ENCODE results near the gene FMN1. TPM values are rescaled to one million over a fixed set of nuclear protein-coding genes. Genes with fewer than 3 reads are reported as not detected.

Gene FMN1
- total and polyA plus RNA-seq, 10 of the 15 experiments (the other 5 are each of a cell fraction or from before 2014, with no cell fraction given): 0.05 to 0.16 (median 0.08) TPM; not detected in 4

- no peak for TF ChIP-seq SIX5 (IDR thresholded peaks at IDR 0.05; ENCODE audit: low read depth, low read length, severe bottlenecking)
- no peak for TF ChIP-seq SUZ12 (IDR thresholded peaks at IDR 0.05; ENCODE audit: unreplicated experiment)
Measured at GRCh38 chr15:33148129-33148751, 46.3 kb downstream of the FMN1 start (continued).

GRCh38 chr15:33146051-33146450 lies 48.5 kb downstream of the FMN1 start:
- RAD21 ChIA-PET (ENCODE audit: unreplicated experiment): no interaction called here

More at GRCh38 chr15:33146051-33146450, 48.5 kb downstream of the FMN1 start:
- no peak overlapping the region for H3K9ac ChIP-seq (ENCODE audit: control insufficient read depth, insufficient read depth, low read length)
- no peaks in the 10 kb centered on the region for H3K4me1 ChIP-seq (ENCODE audit: control insufficient read depth, insufficient read depth, low read length)
- in situ Hi-C loops (cut with MboI) (no loop called here), intact Hi-C loops (cut with micrococcal nuclease; ENCODE audit: unreplicated experiment) (no loop called here)
- H3K27ac ChIP-seq (ENCODE audit: control insufficient read depth, insufficient read depth): no peak overlapping the region
- ChIA-PET POLR2A (no interaction called here), CTCF (no interaction called here), SMC1A (ENCODE audit: uncharacterized antibody, unreplicated experiment) (interaction anchor here (0.7 to 1.0 kb wide), 4 partner anchors 10 to 63 kb away, joined by 3 to 4 read pairs (median 3); no protein-coding TSS in a partner anchor)
- no peak overlapping the region for H2AFZ ChIP-seq (ENCODE audit: control insufficient read depth, low read depth, low read length)
- H3K36me3 ChIP-seq (ENCODE audit: control insufficient read depth in 2 of 2, insufficient read depth in 2 of 2, low read length in 1 of 2): no peaks in the 10 kb centered on the region
- ATAC-seq (no peak), DNase-seq (ENCODE audit: low read depth, low spot score) (no peak), FAIRE-seq (no peak)
- TF ChIP-seq CHD2 (IDR thresholded peaks at IDR 0.05; ENCODE audit: borderline replicate concordance, low read depth, low read length) (no peak), ELK1 (IDR thresholded peaks at IDR 0.05; ENCODE audit: low read depth, low read length) (no peak), CTCF (IDR thresholded peaks at IDR 0.05 in 2 of 3, conservative IDR thresholded peaks at IDR 0.05 in 1 of 3; ENCODE audit: control insufficient read depth in 2 of 3, extremely low read depth in 1 of 3, insufficient read depth in 1 of 3, low read depth in 3 of 3, low read length in 3 of 3) (no peak)
- H4K20me1 ChIP-seq (ENCODE audit: control insufficient read depth, insufficient read depth): no peaks in the 10 kb centered on the region
- no peaks in the 10 kb centered on the region for H3K79me2 ChIP-seq (ENCODE audit: control insufficient read depth, insufficient read depth, low read length)
- H3K9me3 ChIP-seq (replicated peaks; ENCODE audit: control insufficient read depth, insufficient read depth, low read length): no peaks in the 10 kb centered on the region; the same call in 2 of the 3 replicates
- H3K4me2 ChIP-seq (ENCODE audit: control insufficient read depth, insufficient read depth): no peak overlapping the region
- WGBS (ENCODE audit: insufficient coverage, insufficient replicate concordance, low lambda C conversion rate, missing lambda C conversion rate): 69% methylated on average over 7 of the region's 7 CpGs
- peaks cover 0 to 3% of the 10 kb centered on the region in 2 experiments; a peak in 1 of 4 replicates for H3K27me3 ChIP-seq (replicated peaks in 1 of 2; ENCODE audit: control insufficient read depth in 2 of 2, insufficient read depth in 2 of 2, low read length in 1 of 2)
- no TSS peak for BruUV-seq (replicated peaks)
- no peak overlapping the region for H3K4me3 ChIP-seq

All from GM12878 (cell line).